Breast epithelium (tissue), 3 donors: ENCODE data around the gene VPS52.

Experiments
- POLR2AphosphoS5 ChIP-seq, 3 donors: sonication (generic); formaldehyde crosslinking; IDR thresholded peaks; one replicate each; pipeline ENCODE4 v1.6.1; 2017; ENCODE audit warnings: antibody characterized with exemption in 3 of 3
- TF ChIP-seq, protein P1 (sequence below), 3 donors: fragments of 450-650 bp; IDR thresholded peaks; one replicate each; pipeline ENCODE4 v1.5.1; 2016 to 2017; ENCODE audit warnings: antibody characterized with exemption in 3 of 3, mild to moderate bottlenecking in 3 of 3, moderate library complexity in 3 of 3

GRCh38 chr6:33212857-33213165, 58.9 kb downstream of the VPS52 start:
- TF ChIP-seq, protein P1, sequence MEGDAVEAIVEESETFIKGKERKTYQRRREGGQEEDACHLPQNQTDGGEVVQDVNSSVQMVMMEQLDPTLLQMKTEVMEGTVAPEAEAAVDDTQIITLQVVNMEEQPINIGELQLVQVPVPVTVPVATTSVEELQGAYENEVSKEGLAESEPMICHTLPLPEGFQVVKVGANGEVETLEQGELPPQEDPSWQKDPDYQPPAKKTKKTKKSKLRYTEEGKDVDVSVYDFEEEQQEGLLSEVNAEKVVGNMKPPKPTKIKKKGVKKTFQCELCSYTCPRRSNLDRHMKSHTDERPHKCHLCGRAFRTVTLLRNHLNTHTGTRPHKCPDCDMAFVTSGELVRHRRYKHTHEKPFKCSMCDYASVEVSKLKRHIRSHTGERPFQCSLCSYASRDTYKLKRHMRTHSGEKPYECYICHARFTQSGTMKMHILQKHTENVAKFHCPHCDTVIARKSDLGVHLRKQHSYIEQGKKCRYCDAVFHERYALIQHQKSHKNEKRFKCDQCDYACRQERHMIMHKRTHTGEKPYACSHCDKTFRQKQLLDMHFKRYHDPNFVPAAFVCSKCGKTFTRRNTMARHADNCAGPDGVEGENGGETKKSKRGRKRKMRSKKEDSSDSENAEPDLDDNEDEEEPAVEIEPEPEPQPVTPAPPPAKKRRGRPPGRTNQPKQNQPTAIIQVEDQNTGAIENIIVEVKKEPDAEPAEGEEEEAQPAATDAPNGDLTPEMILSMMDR (IDR thresholded peaks at IDR 0.05) = no peak
- no peak for TF ChIP-seq POLR2AphosphoS5 (IDR thresholded peaks at IDR 0.05)
